Upper lobe of left lung (tissue), 6 donors: ENCODE results near the gene FGF14. TPM values are rescaled to one million over a fixed set of nuclear protein-coding genes. Genes with fewer than 3 reads are reported as not detected.

ENCODE experiments used
- ATAC-seq, 2 donors: fragments of 200-7000 bp; cut with Tn5 transposase; one replicate each; pipeline ENCODE4 v1.9.1; 2022; ENCODE audit warnings: mild to moderate bottlenecking in 2 of 2, moderate library complexity in 2 of 2; ENCODE audit not compliant: low FRiP score in 2 of 2
- DNase-seq, 2 donors: peaks; one replicate each; pipeline ENCODE4 v3.0.0-alpha.2; 2019 to 2020
- H3K27ac ChIP-seq, 4 donors: fragments of 200-600 bp; sonication (generic); one replicate each; pipeline ENCODE4 v1.5.1; 2016 to 2019
- H3K27me3 ChIP-seq, 4 donors: fragments of 200-600 bp; sonication (generic); one replicate each; pipeline ENCODE4 v1.5.1; 2017 to 2019
- H3K36me3 ChIP-seq, 4 donors: fragments of 200-600 bp; sonication (generic); one replicate each; pipeline ENCODE4 v1.5.1; 2016 to 2019
- H3K4me1 ChIP-seq, 4 donors: fragments of 200-600 bp; sonication (generic); one replicate each; pipeline ENCODE4 v1.5.1; 2018 to 2019
- H3K4me3 ChIP-seq, 4 donors: fragments of 200-600 bp; sonication (generic); one replicate each; pipeline ENCODE4 v1.5.1; 2017 to 2019; ENCODE audit warnings: mild to moderate bottlenecking in 2 of 4, moderate library complexity in 1 of 4
- H3K9me3 ChIP-seq, 4 donors: fragments of 200-600 bp; sonication (generic); one replicate each; pipeline ENCODE4 v1.5.1; 2018 to 2019
- EP300 ChIP-seq, 4 donors: sonication (generic); formaldehyde crosslinking; IDR thresholded peaks; one replicate each; pipeline ENCODE4 v1.5.1; 2017; ENCODE audit warnings: antibody characterized with exemption in 4 of 4, control low read depth in 2 of 4
- POLR2A ChIP-seq, 4 donors: fragments of 450-650 bp; IDR thresholded peaks; one replicate each; pipeline ENCODE4 v1.5.1; 2016 to 2017; ENCODE audit warnings: antibody characterized with exemption in 4 of 4, mild to moderate bottlenecking in 2 of 4
- POLR2AphosphoS5 ChIP-seq, 2 donors: sonication (generic); formaldehyde crosslinking; IDR thresholded peaks; one replicate each; pipeline ENCODE4 v1.5.1; 2017; ENCODE audit warnings: antibody characterized with exemption in 2 of 2
- WGBS, 2 donors: methylation state at CpG; one replicate each; pipeline ENCODE4 v1.1.5; 2017 to 2018; 5-methylcytosine and 5-hydroxymethylcytosine counted together
- total RNA-seq, 6 donors: library from RNA; depleted of rRNA in 4 of 6; stranded (reverse); fragments of >200 nt in 4 of 6; gene quantifications; one replicate each; pipeline versions ENCODE4 v1.1.0 to v1.2.1, GENCODE V29; 2016 to 2021
- TF ChIP-seq, protein P1 (sequence below), 6 experiments: fragments of 450-650 bp in 4 of 6; fragments of 200-600 bp in 2 of 6; sonication (generic) in 2 of 6; IDR thresholded peaks; one replicate each; pipeline ENCODE4 v1.5.1; 2016 to 2019; ENCODE audit warnings: antibody characterized with exemption in 6 of 6
- donor health status: DM: no; HTN: no; CAD: no; lungs with moderate emphysema.
- donor health status: DM: no; HTN: yes; CAD: no; lungs with severe emphysema.

Gene FGF14
- total RNA-seq, 6 donors from 2014 or later = 0.80 to 8.4 (median 4.1) TPM

DNA sequence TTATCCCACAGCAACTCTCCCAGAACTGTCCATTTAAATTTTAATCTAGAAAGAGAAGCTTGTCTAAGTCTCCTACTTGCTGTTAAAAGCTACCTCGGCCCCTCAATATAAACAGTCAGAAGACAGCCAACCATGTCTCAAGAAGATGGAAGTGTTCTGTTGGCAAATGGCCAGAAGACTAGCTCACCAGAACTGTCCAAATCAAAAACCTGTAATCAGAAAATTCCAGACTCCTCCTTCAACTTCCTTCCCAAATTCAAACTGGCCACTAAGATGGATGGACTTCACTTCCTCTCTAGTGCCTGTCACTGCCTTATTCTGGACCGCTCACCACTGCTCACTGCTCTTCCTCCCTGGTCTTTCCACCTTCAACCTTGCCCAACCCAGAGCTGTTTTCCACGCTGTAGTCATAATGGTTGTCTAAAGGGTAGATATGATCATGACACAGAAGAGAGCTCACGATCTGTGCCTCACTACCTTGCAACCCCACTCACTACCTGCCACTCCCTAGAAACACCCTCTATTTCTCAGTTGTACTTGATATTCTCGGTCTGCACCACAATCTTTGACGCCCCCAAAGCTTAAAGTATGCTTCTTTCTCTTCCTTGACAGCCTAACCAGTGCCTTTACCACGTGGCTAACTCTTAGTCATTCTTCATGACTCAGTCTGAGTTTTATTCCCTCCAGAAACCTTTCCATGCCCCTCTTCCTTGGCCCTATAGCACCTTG is 9.2 kb downstream of the FGF14 start:
- 63 to 69% methylated on average over 7 of the region's 7 CpGs for WGBS, 2 donors
- Histone ChIP-seq H3K4me1 (peaks cover 5 to 19% (median 9%) of the 10 kb centered on the region in 4 donors), H3K27me3 (no peaks in the 10 kb centered on the region), H3K27ac (no peak overlapping the region), H3K9me3 (no peaks in the 10 kb centered on the region), H3K36me3 (no peaks in the 10 kb centered on the region), H3K4me3 (no peak overlapping the region)
- TF ChIP-seq, protein P1, sequence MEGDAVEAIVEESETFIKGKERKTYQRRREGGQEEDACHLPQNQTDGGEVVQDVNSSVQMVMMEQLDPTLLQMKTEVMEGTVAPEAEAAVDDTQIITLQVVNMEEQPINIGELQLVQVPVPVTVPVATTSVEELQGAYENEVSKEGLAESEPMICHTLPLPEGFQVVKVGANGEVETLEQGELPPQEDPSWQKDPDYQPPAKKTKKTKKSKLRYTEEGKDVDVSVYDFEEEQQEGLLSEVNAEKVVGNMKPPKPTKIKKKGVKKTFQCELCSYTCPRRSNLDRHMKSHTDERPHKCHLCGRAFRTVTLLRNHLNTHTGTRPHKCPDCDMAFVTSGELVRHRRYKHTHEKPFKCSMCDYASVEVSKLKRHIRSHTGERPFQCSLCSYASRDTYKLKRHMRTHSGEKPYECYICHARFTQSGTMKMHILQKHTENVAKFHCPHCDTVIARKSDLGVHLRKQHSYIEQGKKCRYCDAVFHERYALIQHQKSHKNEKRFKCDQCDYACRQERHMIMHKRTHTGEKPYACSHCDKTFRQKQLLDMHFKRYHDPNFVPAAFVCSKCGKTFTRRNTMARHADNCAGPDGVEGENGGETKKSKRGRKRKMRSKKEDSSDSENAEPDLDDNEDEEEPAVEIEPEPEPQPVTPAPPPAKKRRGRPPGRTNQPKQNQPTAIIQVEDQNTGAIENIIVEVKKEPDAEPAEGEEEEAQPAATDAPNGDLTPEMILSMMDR (IDR thresholded peaks at IDR 0.05) = no peak
- TF ChIP-seq POLR2AphosphoS5 (IDR thresholded peaks at IDR 0.05) (no peak), POLR2A (IDR thresholded peaks at IDR 0.05) (no peak), EP300 (IDR thresholded peaks at IDR 0.05) (no peak)
- ATAC-seq (no peak), DNase-seq (no peak)

DNA sequence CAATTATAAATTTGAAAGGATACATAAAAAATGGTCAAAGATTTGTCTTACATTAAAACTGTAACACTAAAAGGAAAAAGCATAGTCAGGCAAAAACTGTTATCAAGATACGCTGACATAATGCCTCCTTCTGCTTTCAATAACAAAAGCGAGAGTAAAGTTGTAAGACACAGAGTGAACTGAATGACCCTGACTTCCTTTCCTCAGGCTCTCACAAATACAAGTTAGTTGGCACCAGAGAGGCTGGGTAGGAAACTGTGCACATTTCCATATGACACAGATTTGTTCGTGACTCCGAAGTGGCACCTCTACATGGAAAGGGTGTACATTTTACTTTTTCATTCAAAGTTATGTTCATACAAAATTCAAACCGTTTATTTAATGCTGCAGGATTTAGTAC is 15.4 kb downstream of the FGF14 start:
- H3K27ac ChIP-seq = no peak overlapping the region
- H3K4me1 ChIP-seq = no peaks in the 10 kb centered on the region
- H3K36me3 ChIP-seq = no peaks in the 10 kb centered on the region
- DNase-seq = no peak
- no peaks in the 10 kb centered on the region for H3K9me3 ChIP-seq
- no peak overlapping the region for H3K4me3 ChIP-seq
- no peak for ATAC-seq
- H3K27me3 ChIP-seq = no peaks in the 10 kb centered on the region
- TF ChIP-seq, protein P1 (IDR thresholded peaks at IDR 0.05) = no peak
- 71 to 74% methylated on average over 5 of the region's 5 CpGs for WGBS, 2 donors

DNA sequence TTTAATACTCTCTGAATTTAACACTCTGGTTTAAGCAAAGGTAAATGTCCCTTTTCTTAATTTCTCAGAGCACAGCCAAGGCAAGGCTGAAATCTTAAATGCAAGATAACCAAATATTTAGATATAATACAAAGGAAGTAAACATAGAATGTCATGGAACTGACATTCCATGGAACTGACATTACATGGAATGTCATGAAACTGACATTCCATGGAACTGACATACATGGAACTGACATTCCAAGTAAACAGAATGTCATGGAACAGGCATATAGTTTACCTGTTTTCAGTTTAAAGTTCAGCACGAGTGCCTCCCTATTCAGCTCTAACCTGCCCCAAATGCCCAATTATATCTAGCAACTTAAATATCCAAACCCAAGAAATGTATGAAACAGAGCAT is 21.8 kb downstream of the FGF14 start:
- TF ChIP-seq, protein P1 (IDR thresholded peaks at IDR 0.05) = no peak
- TF ChIP-seq POLR2A (IDR thresholded peaks at IDR 0.05) (no peak), EP300 (IDR thresholded peaks at IDR 0.05) (no peak), POLR2AphosphoS5 (IDR thresholded peaks at IDR 0.05) (no peak)
- Histone ChIP-seq H3K27ac (no peak overlapping the region), H3K4me1 (no peaks in the 10 kb centered on the region), H3K27me3 (no peaks in the 10 kb centered on the region), H3K36me3 (no peaks in the 10 kb centered on the region), H3K9me3 (no peaks in the 10 kb centered on the region), H3K4me3 (no peak overlapping the region)
- WGBS, 2 donors = 63 to 68% methylated on average over 1 of the region's 1 CpG
- ATAC-seq (no peak), DNase-seq (no peak)

DNA sequence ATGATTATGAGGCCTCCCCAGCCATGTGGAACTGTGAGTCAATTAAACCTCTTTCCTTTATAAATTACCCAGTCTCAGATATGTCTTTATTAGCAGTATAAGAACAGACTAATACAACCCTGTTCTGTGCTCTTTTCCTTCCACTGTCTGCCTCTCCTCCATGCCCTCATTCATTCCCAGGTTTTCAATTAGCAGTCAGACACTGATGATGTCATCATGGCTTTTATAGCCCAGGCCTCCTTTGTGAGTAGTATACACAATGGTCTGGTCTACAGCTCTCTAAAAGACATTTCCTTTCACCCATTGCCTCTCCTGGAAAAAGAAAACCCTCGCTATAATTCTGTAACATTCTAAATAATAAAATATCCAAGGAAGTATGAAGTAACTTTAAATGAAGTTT is 25.5 kb downstream of the FGF14 start:
- ATAC-seq = no peak
- H3K4me1 ChIP-seq = no peaks in the 10 kb centered on the region
- WGBS, 2 donors = 89 to 91% methylated on average over 1 of the region's 1 CpG

More for the DNA sequence above, 25.5 kb downstream of the FGF14 start:
- no peaks in the 10 kb centered on the region for H3K27me3 ChIP-seq
- TF ChIP-seq, protein P1 (IDR thresholded peaks at IDR 0.05) = no peak
- TF ChIP-seq POLR2A (IDR thresholded peaks at IDR 0.05) (no peak), EP300 (IDR thresholded peaks at IDR 0.05) (no peak), POLR2AphosphoS5 (IDR thresholded peaks at IDR 0.05) (no peak)
- H3K36me3 ChIP-seq = no peaks in the 10 kb centered on the region
- H3K9me3 ChIP-seq = no peaks in the 10 kb centered on the region
- H3K4me3 ChIP-seq = no peak overlapping the region
- no peak overlapping the region for H3K27ac ChIP-seq
- DNase-seq = no peak
